H9 (cell line): ENCODE data around the gene CUL4B. TPM values are rescaled to one million over a fixed set of nuclear protein-coding genes. Genes with fewer than 3 reads are reported as not detected.

Experiments used
- DNase-seq: peaks from one replicate; pipeline ENCODE4 v3.0.0-alpha.2; 2017
- H2AFZ ChIP-seq: one replicate; pipeline ENCODE4 v1.6.1; 2013; ENCODE audit warnings: mild to moderate bottlenecking, low read length, control low read depth, moderate library complexity
- H2AK5ac ChIP-seq: 2 replicates; pipeline ENCODE4 v1.6.1; 2013; ENCODE audit warnings: low read length, control low read depth, mixed read lengths; ENCODE audit not compliant: insufficient read length
- H2BK120ac ChIP-seq: one replicate; pipeline ENCODE4 v1.6.1; 2013; ENCODE audit warnings: low read depth, mild to moderate bottlenecking, low read length, control low read depth, inconsistent platforms; ENCODE audit not compliant: poor library complexity, severe bottlenecking
- H2BK12ac ChIP-seq: 2 replicates; pipeline ENCODE4 v1.6.1; 2013; ENCODE audit warnings: low read length, control low read depth, mixed read lengths, low read depth; ENCODE audit not compliant: insufficient read length
- H2BK15ac ChIP-seq: 2 replicates; pipeline ENCODE4 v1.6.1; 2013; ENCODE audit warnings: low read depth, low read length, control low read depth
- H2BK20ac ChIP-seq: one replicate; pipeline ENCODE4 v1.6.1; 2013; ENCODE audit warnings: low read depth, mild to moderate bottlenecking, low read length, control low read depth, inconsistent platforms; ENCODE audit not compliant: poor library complexity, severe bottlenecking
- H2BK5ac ChIP-seq: 2 replicates; pipeline ENCODE4 v1.6.1; 2013; ENCODE audit warnings: low read length, control low read depth, mixed read lengths; ENCODE audit not compliant: insufficient read length
- H3K14ac ChIP-seq: 2 replicates; pipeline ENCODE4 v1.6.1; 2013; ENCODE audit warnings: low read length, control low read depth; ENCODE audit not compliant: insufficient read depth
- H3K18ac ChIP-seq: 2 replicates; pipeline ENCODE4 v1.6.1; 2013; ENCODE audit warnings: low read depth, mild to moderate bottlenecking, mixed read lengths, low read length, control low read depth; ENCODE audit not compliant: insufficient read length
- H3K23ac ChIP-seq: 2 replicates; pipeline ENCODE4 v1.6.1; 2013; ENCODE audit warnings: low read length, control low read depth, mixed read lengths, low read depth; ENCODE audit not compliant: insufficient read length
- H3K23me2 ChIP-seq: 2 replicates; pipeline ENCODE4 v1.6.1; 2013; ENCODE audit warnings: low read depth, mild to moderate bottlenecking, mixed read lengths, low read length, control low read depth; ENCODE audit not compliant: insufficient read length, poor library complexity, severe bottlenecking
- H3K27ac ChIP-seq: 2 replicates; pipeline ENCODE4 v1.5.1; 2013; ENCODE audit warnings: low read length, control low read depth, mixed read lengths, low read depth; ENCODE audit not compliant: insufficient read length
- H3K27me3 ChIP-seq: 2 replicates; pipeline ENCODE4 v1.6.1; 2013; ENCODE audit warnings: low read length, control low read depth, inconsistent platforms; ENCODE audit not compliant: insufficient read depth
- H3K4ac ChIP-seq: 2 replicates; pipeline ENCODE4 v1.6.1; 2013; ENCODE audit warnings: low read depth, mild to moderate bottlenecking, control low read depth, inconsistent platforms, low read length, moderate library complexity
- H3K4me1 ChIP-seq: 2 replicates; pipeline ENCODE4 v1.6.1; 2013; ENCODE audit warnings: low read length, control low read depth, inconsistent platforms; ENCODE audit not compliant: insufficient read depth
- H3K4me2 ChIP-seq: 2 replicates; pipeline ENCODE4 v1.6.1; 2013; ENCODE audit warnings: low read length, control low read depth, mixed read lengths; ENCODE audit not compliant: insufficient read length, insufficient read depth
- H3K56ac ChIP-seq: 2 replicates; pipeline ENCODE4 v1.6.1; 2013; ENCODE audit warnings: low read depth, mild to moderate bottlenecking, mixed read lengths, low read length, control low read depth; ENCODE audit not compliant: insufficient read length
- H3K79me1 ChIP-seq: 2 replicates; pipeline ENCODE4 v1.6.1; 2013; ENCODE audit warnings: low read depth, mild to moderate bottlenecking, moderate library complexity, low read length, control low read depth, inconsistent platforms; ENCODE audit not compliant: insufficient read depth, poor library complexity, severe bottlenecking
- H3K79me2 ChIP-seq: 2 replicates; pipeline ENCODE4 v1.6.1; 2013; ENCODE audit warnings: low read length, control low read depth, inconsistent platforms; ENCODE audit not compliant: insufficient read depth
- H3K9ac ChIP-seq: 2 replicates; pipeline ENCODE4 v1.6.1; 2013; ENCODE audit warnings: low read length, control low read depth, mixed read lengths; ENCODE audit not compliant: insufficient read length; ENCODE audit errors: extremely low read depth
- H3K9me3 ChIP-seq: one replicate; pipeline ENCODE4 v1.6.1; 2013; ENCODE audit warnings: low read depth, low read length, inconsistent platforms; ENCODE audit not compliant: control insufficient read depth
- H3T11ph ChIP-seq: one replicate; pipeline ENCODE4 v1.6.1; 2013; ENCODE audit warnings: mild to moderate bottlenecking, low read length, control low read depth, inconsistent platforms
- H4K20me1 ChIP-seq: one replicate; pipeline ENCODE4 v1.6.1; 2013; ENCODE audit not compliant: control insufficient read depth, insufficient read length, insufficient read depth
- H4K5ac ChIP-seq: 2 replicates; pipeline ENCODE4 v1.6.1; 2013; ENCODE audit warnings: low read depth, mild to moderate bottlenecking, mixed read lengths, low read length, control low read depth; ENCODE audit not compliant: insufficient read length
- H4K8ac ChIP-seq: replicated peaks from 2 replicates; pipeline ENCODE4 v1.6.1; 2013; ENCODE audit warnings: low read length, control low read depth, mixed read lengths, low read depth; ENCODE audit not compliant: insufficient read length
- H4K91ac ChIP-seq: 2 replicates; pipeline ENCODE4 v1.6.1; 2013; ENCODE audit warnings: low read depth, mild to moderate bottlenecking, moderate library complexity, mixed read lengths, low read length, control low read depth; ENCODE audit not compliant: insufficient read length
- H3K27ac Mint-ChIP-seq, 3 experiments: 2 replicates in 2 of 3; 3 replicates in 1 of 3; pipeline ENCODE4 v1.8.0; 2020 to 2021; ENCODE audit warnings: mixed read lengths in 3 of 3, mild to moderate bottlenecking in 1 of 3, moderate library complexity in 1 of 3
- H3K27me3 Mint-ChIP-seq: 2 replicates; pipeline ENCODE4 v1.8.0; 2021; ENCODE audit warnings: low read depth, mild to moderate bottlenecking, moderate library complexity, mixed read lengths
- H3K36me3 Mint-ChIP-seq, 3 experiments: 2 replicates in 2 of 3; 3 replicates in 1 of 3; pipeline ENCODE4 v1.8.0; 2020 to 2021; ENCODE audit warnings: low read depth in 3 of 3, mixed read lengths in 3 of 3; ENCODE audit not compliant: insufficient read depth in 1 of 3
- H3K4me1 Mint-ChIP-seq, 2 experiments: 2 replicates each; pipeline ENCODE4 v1.8.0; 2020; ENCODE audit warnings: mixed read lengths in 2 of 2
- H3K4me3 Mint-ChIP-seq, 2 experiments: 2 replicates in 1 of 2; 3 replicates in 1 of 2; pipeline ENCODE4 v1.8.0; 2020 to 2021; ENCODE audit warnings: mild to moderate bottlenecking in 2 of 2, mixed read lengths in 2 of 2, moderate library complexity in 1 of 2
- H3K9me3 Mint-ChIP-seq, 2 experiments: 2 replicates in 1 of 2; 3 replicates in 1 of 2; pipeline ENCODE4 v1.8.0; 2020; ENCODE audit warnings: mild to moderate bottlenecking in 2 of 2, mixed read lengths in 2 of 2, moderate library complexity in 1 of 2
- CTCF ChIP-seq: fragments of 200-600 bp; sonication (generic); conservative IDR thresholded peaks from 3 replicates; pipeline ENCODE4 v1.8.0; 2021; ENCODE audit warnings: antibody characterized with exemption, mild to moderate bottlenecking
- WGBS: extraction: QIAGEN DNeasy Blood & Tissue Kit; methylation state at CpG from one replicate; pipeline ENCODE4 v1.1.7; 2013; ENCODE audit warnings: missing lambda C conversion rate, low lambda C conversion rate, mixed read lengths; ENCODE audit not compliant: insufficient read length; ENCODE audit errors: extremely low coverage; 5-methylcytosine and 5-hydroxymethylcytosine counted together
- total RNA-seq: library from RNA; stranded (reverse); gene quantifications from 2 replicates; pipeline ENCODE4 v1.2.1, GENCODE V29; 2021

The CUL4B gene
- total RNA-seq, 1 experiment from 2014 or later, result 48.4 TPM

GRCh38 chrX:120604361-120604782, 43.6 kb upstream of the CUL4B start:
- no peak overlapping the region for H3K4ac ChIP-seq
- no peak overlapping the region for H4K5ac ChIP-seq
- TF ChIP-seq CTCF, result no peak
- no peak overlapping the region for H4K8ac ChIP-seq
- no peaks in the 10 kb centered on the region for H3K4me1 ChIP-seq
- no peaks in the 10 kb centered on the region for H3K79me1 ChIP-seq
- H3K27ac ChIP-seq, result no peak overlapping the region
- H3K79me2 ChIP-seq, result no peaks in the 10 kb centered on the region
- Mint-ChIP-seq H3K4me3 (peak overlapping the region; percentile 86 to 92), H3K27ac (peak overlapping the region; percentile 89 to 98 (median 94); a peak in 5 of 7 replicates), H3K9me3 (peaks cover 58 to 60% of the 10 kb centered on the region in 2 experiments), H3K36me3 (peaks cover 3 to 16% (median 12%) of the 10 kb centered on the region in 3 experiments; a peak in 5 of 7 replicates), H3K27me3 (peaks cover 8% of the 10 kb centered on the region), H3K4me1 (peaks cover 0 to 5% of the 10 kb centered on the region in 2 experiments; a peak in 1 of 4 replicates)
- H3K27me3 ChIP-seq, result no peaks in the 10 kb centered on the region
- H4K20me1 ChIP-seq, result no peaks in the 10 kb centered on the region
- no peaks in the 10 kb centered on the region for H3K23me2 ChIP-seq
- H2BK12ac ChIP-seq, result no peak overlapping the region
- no peak overlapping the region for H2BK20ac ChIP-seq
- H4K91ac ChIP-seq, result no peak overlapping the region
- H3K4me2 ChIP-seq, result peak overlapping the region; percentile 86
- H2BK120ac ChIP-seq, result no peak overlapping the region
- no peak overlapping the region for H3T11ph ChIP-seq
- H2BK15ac ChIP-seq, result no peak overlapping the region
- no CpG with 5 or more reads among the region's 5 CpGs for WGBS
- peaks cover 19% of the 10 kb centered on the region for H3K9me3 ChIP-seq
- H3K18ac ChIP-seq, result no peak overlapping the region
- H3K9ac ChIP-seq, result peak overlapping the region; percentile 28
- DNase-seq, result no peak
- no peak overlapping the region for H3K14ac ChIP-seq
- no peak overlapping the region for H3K23ac ChIP-seq
- H2AK5ac ChIP-seq, result no peak overlapping the region
- H2BK5ac ChIP-seq, result no peak overlapping the region
- no peak overlapping the region for H3K56ac ChIP-seq
- no peak overlapping the region for H2AFZ ChIP-seq
